ENCODE measurements around the gene AMPD3.

The AMPD3 gene

DNA sequence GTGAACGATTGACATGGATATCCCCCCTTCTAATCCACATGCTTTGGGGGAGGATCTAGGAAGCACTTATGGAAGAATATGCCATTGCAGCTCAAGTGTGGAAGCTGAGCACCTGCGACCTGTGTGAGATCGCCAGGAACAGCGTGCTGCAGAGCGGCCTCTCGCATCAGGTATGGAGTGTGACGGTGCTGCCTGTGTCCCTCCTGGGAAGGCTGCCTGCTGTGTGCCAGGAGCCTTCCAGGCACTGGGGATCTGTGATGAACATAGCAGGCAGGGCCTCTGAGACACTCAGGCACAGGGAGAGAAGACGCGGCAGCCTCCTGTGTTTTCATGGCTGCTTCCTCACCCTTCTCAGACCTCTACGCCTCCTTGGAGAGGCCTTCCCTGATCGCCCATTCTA, 49.4 kb downstream of the AMPD3 start:
- DNase-seq (ENCODE audit: low spot score): no peak

DNA sequence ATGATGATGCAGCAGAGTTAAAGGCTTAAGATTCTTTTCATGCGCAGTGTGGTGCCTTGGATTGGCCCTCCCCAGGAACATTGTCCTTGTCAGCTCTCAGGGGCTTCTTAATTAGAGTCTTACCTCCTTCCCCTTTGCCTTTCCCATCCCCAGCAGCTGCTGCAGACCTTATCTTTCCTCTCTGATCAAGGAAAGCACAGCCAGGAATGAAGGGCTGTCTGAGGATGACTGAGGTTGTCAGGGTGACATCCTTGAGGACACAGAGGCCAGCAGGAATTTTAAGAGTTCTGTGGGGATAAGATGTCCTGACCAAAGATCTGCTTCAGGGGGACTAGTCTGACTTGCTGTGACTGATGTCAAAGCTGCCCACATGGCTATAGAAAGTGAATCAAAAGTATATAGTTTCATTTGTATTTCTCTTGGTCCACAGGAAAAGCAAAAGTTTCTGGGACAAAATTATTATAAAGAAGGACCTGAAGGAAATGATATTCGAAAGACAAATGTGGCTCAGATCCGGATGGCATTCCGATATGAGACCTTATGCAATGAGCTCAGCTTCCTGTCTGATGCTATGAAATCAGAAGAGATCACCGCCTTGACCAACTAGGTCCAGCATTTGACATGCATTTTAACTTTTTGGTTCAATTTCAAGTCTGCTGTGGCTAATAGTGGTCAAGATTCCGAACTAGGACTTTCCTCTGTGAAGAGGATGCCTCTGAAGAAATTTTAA, 50.4 kb downstream of the AMPD3 start:
- no peak for DNase-seq (ENCODE audit: low spot score)

GRCh38 chr11:10506008-10506370, 50.9 kb downstream of the AMPD3 start:
- no peak for DNase-seq (ENCODE audit: low spot score)

GRCh38 chr11:10511181-10511621, 56.1 kb downstream of the AMPD3 start:
- no peak for DNase-seq (ENCODE audit: low spot score)

GRCh38 chr11:10514202-10514601, 59.1 kb downstream of the AMPD3 start:
- no peak for DNase-seq (ENCODE audit: low spot score)

DNA sequence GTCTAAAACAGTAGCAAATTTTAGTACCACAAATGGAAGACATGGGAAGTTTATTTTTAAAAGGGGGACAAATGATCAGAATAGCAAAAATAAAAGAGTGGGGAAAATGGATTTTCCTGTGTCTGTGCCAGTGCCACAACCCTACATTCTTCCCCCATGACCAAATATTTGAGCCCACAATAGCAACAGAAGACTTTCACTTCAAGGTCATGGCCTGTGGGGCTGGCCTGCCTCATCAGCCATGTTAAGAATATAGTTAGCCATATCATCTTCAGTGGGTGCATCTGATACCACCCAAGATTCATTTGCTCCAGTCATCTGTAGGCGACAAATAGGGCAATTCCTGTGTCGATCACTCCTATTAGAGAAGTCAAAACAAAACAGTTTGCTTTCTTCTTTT, 59.6 kb downstream of the AMPD3 start:
- no peak for DNase-seq (ENCODE audit: low spot score)

DNA sequence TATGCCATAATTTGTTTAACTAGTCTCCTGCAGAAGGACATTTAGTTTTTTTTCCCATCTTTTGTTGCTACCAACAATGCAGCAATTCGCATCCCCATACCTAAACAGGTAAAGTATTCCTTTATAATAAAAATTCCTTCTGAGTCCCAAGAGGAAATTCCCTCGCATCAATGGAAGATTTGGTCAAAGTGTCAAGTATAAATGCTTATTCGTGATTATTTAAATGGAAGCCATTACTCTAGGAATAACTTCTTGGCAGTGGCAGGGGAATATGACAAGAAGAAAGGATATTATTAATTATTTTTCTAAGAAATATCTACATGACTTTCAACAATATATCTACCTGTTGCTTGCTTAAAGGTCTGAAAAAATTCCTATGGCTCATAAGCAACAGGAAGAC, 60.4 kb downstream of the AMPD3 start:
- DNase-seq (ENCODE audit: low spot score): no peak

- DNase-seq (ENCODE audit: low spot score): no peak
Measured at GRCh38 chr11:10518123-10518522, 63.1 kb downstream of the AMPD3 start.

GRCh38 chr11:10518891-10519290, 63.8 kb downstream of the AMPD3 start:
- DNase-seq (ENCODE audit: low spot score): no peak

- DNase-seq (ENCODE audit: low spot score): no peak
Measured at GRCh38 chr11:10519630-10520029, 64.6 kb downstream of the AMPD3 start.

GRCh38 chr11:10520562-10520961, 65.5 kb downstream of the AMPD3 start:
- no peak for DNase-seq (ENCODE audit: low spot score)

DNA sequence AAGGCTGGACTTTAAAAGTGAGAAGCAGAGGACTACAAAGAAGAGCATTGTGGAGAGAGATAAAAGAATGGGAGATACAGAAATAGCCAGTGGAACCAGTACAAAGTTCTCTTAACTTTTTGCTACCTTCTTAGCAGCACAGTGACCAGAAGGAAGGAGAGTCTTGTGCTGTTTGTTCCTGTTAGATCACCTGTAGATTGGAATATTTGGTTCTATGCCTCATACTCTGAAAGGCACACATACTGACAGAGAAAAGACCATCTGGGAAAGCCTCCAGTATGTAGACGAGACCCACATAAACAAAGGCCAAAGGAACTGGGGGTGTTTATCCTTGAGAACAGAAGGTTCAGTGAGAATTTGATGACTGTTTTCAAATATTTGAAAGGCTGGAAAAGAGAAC, 67.2 kb downstream of the AMPD3 start:
- DNase-seq (ENCODE audit: low spot score): no peak

- DNase-seq (ENCODE audit: low spot score): no peak
Measured at GRCh38 chr11:10522921-10523320, 67.9 kb downstream of the AMPD3 start.

GRCh38 chr11:10524471-10524870, 69.4 kb downstream of the AMPD3 start:
- DNase-seq (ENCODE audit: low spot score): no peak

GRCh38 chr11:10526974-10527918, 72.2 kb downstream of the AMPD3 start:
- DNase-seq (ENCODE audit: low spot score): no peak

DNA sequence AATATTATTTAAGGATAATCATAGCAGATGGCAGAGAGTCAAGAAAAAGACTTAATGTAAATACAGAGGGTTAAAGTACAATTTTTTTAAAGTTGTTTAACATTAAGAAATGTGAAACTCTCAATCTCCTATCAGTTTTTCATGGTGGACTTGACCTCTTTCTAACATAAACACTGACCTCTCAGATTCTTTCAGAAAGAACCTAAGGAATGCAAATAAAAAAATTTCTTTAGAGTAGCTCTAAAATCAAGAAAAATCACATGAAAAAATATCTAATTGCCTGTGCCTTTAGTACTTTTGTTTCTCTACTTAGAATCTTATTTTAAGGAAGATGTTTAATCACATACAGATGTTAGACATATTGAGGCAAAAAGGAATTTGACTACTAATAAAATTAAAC, 73.1 kb downstream of the AMPD3 start:
- no peak for DNase-seq (ENCODE audit: low spot score)

GRCh38 chr11:10529279-10529678, 74.2 kb downstream of the AMPD3 start:
- no peak for DNase-seq (ENCODE audit: low spot score)

GRCh38 chr11:10532526-10532925, 77.5 kb downstream of the AMPD3 start:
- DNase-seq (ENCODE audit: low spot score): no peak

GRCh38 chr11:10533323-10533722, 78.3 kb downstream of the AMPD3 start:
- DNase-seq (ENCODE audit: low spot score): no peak

- DNase-seq (ENCODE audit: low spot score): no peak
Measured at GRCh38 chr11:10534316-10534715, 79.3 kb downstream of the AMPD3 start.

- DNase-seq (ENCODE audit: low spot score): no peak
Measured at GRCh38 chr11:10537600-10537999, 82.5 kb downstream of the AMPD3 start.

DNA sequence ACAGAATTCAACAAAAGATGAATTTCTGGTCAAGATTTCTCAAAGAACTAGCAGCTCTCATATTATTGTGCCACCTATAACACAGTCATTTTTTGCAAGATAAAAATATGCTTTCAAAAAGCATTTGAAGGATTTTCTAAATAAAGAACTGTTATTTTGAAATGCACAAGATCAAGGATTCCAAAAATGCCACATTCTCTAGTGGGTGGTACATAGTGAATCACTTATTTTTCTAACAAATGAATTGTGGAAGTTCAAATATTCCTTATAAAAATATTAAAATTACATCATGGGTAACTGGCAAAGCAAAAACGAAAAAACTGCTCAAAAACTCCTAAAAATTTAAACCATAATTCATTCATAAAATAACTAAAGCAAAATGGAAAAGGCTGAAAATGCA, 83.9 kb downstream of the AMPD3 start:
- no peak for DNase-seq (ENCODE audit: low spot score)

DNA sequence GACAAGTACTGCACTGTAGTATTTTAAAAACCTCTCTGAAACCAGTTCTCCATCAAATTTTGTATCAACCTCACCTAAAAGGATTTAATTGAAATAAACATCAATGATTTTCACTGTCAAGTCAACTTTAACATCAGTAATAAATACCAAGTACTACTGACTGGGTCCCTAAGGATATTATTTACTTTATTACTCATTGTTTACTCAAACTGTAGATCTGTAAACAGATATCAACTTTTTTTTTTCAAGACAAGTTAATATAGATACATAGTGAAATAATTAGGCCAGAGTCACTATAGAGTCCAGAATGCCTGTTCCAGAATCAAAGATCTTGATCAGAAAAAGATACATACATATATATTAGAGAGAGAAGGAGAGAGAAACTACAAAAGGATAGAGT, 84.3 kb downstream of the AMPD3 start:
- no peak for DNase-seq (ENCODE audit: low spot score)
